CD4-positive, alpha-beta T cell treated with Interleukin-6 at 100 ng/mL for 8 hours (primary cell): ENCODE measurements around the gene WDR75.

Source experiments
- DNase-seq: peaks from one replicate; pipeline ENCODE4 v3.0.0-alpha.2; 2020; ENCODE audit warnings: mixed read lengths, low spot score

The WDR75 gene

GRCh38 chr2:189500456-189501160 is 59.3 kb downstream of the WDR75 start:
- DNase-seq = no peak

- no peak for DNase-seq
Observed at GRCh38 chr2:189501487-189501886, 60.2 kb downstream of the WDR75 start.

GRCh38 chr2:189502714-189503113 is 61.4 kb downstream of the WDR75 start:
- no peak for DNase-seq

GRCh38 chr2:189504238-189504637 is 63.0 kb downstream of the WDR75 start:
- no peak for DNase-seq

- no peak for DNase-seq
Observed at GRCh38 chr2:189505492-189505891, 64.2 kb downstream of the WDR75 start.

- DNase-seq = no peak
Observed at GRCh38 chr2:189506514-189506976, 65.3 kb downstream of the WDR75 start.

- DNase-seq = no peak
Observed at GRCh38 chr2:189511210-189511959, 70.1 kb downstream of the WDR75 start.

GRCh38 chr2:189511960-189512319 is 70.7 kb downstream of the WDR75 start:
- DNase-seq = no peak

GRCh38 chr2:189512879-189513278 is 71.6 kb downstream of the WDR75 start:
- DNase-seq = no peak

- no peak for DNase-seq
Observed at GRCh38 chr2:189514104-189514503, 72.8 kb downstream of the WDR75 start.

GRCh38 chr2:189515264-189515663 is 74.0 kb downstream of the WDR75 start:
- DNase-seq = no peak

GRCh38 chr2:189516546-189516945 is 75.3 kb downstream of the WDR75 start:
- no peak for DNase-seq

- DNase-seq = no peak
Observed at GRCh38 chr2:189517847-189518535, 76.7 kb downstream of the WDR75 start.

GRCh38 chr2:189519631-189520387 is 78.5 kb downstream of the WDR75 start:
- no peak for DNase-seq

GRCh38 chr2:189521699-189522434 is 80.6 kb downstream of the WDR75 start:
- DNase-seq = no peak

- no peak for DNase-seq
Observed at GRCh38 chr2:189522435-189523151, 81.3 kb downstream of the WDR75 start.

GRCh38 chr2:189524746-189525145 is 83.5 kb downstream of the WDR75 start:
- DNase-seq = no peak
